Lung (tissue), 12 donors: Measurements from ENCODE around the gene DRAM1. TPM values are rescaled to one million over a fixed set of nuclear protein-coding genes. Genes with fewer than 3 reads are reported as not detected.
"Not testable (repeated sequence)": the region's sequence is repeated elsewhere in the genome, so short reads cannot be mapped to it uniquely, and the experiment has no call there.

Experiments used
- ATAC-seq: fragments of 200-7000 bp; cut with Tn5 transposase; one replicate; pipeline ENCODE4 v1.9.1; 2020; ENCODE audit warnings: moderate number of reproducible peaks; ENCODE audit not compliant: insufficient read depth, low FRiP score
- DNase-seq, 3 donors: peaks; one replicate each; pipeline ENCODE4 v3.0.0-alpha.2; 2013 to 2017
- H3K27ac ChIP-seq, 2 donors: one replicate each; pipeline ENCODE4 v1.5.1; 2013; ENCODE audit warnings: mild to moderate bottlenecking in 2 of 2, moderate library complexity in 2 of 2, control low read depth in 1 of 2, inconsistent platforms in 1 of 2, low read depth in 1 of 2, low read length in 1 of 2
- H3K27me3 ChIP-seq, 3 donors: one replicate each; pipeline ENCODE4 v1.5.1; 2013; ENCODE audit warnings: low read length in 2 of 3; ENCODE audit not compliant: control insufficient read depth in 3 of 3, insufficient read depth in 3 of 3
- H3K36me3 ChIP-seq, 4 donors: one replicate each; pipeline ENCODE4 v1.5.1; 2013; ENCODE audit warnings: low read length in 4 of 4, mild to moderate bottlenecking in 1 of 4, moderate library complexity in 1 of 4; ENCODE audit not compliant: control insufficient read depth in 4 of 4, insufficient read depth in 4 of 4
- H3K4me1 ChIP-seq, 5 donors: one replicate each; pipeline ENCODE4 v1.5.1; 2013; ENCODE audit warnings: low read length in 5 of 5, mild to moderate bottlenecking in 2 of 5, moderate library complexity in 1 of 5; ENCODE audit not compliant: control insufficient read depth in 5 of 5, insufficient read depth in 5 of 5
- H3K4me3 ChIP-seq: one replicate; pipeline ENCODE4 v1.5.1; 2013; ENCODE audit warnings: mild to moderate bottlenecking, control low read depth, moderate library complexity
- H3K9ac ChIP-seq, 2 donors: one replicate each; pipeline ENCODE4 v1.5.1; 2013; ENCODE audit warnings: low read length in 2 of 2, control low read depth in 1 of 2; ENCODE audit not compliant: insufficient read depth in 1 of 2
- H3K9me3 ChIP-seq, 4 donors: one replicate each; pipeline ENCODE4 v1.5.1; 2013; ENCODE audit warnings: low read length in 3 of 4, mild to moderate bottlenecking in 1 of 4, moderate library complexity in 1 of 4; ENCODE audit not compliant: control insufficient read depth in 4 of 4, insufficient read depth in 3 of 4
- WGBS, 2 donors: extraction: QIAGEN DNeasy Blood & Tissue Kit; methylation state at CpG; one replicate each; pipeline ENCODE4 v1.1.7; 2013; 5-methylcytosine and 5-hydroxymethylcytosine counted together
- polyA plus RNA-seq, 2 donors: library from polyadenylated mRNA; stranded (reverse); fragments of 200-250 nt; gene quantifications; one replicate each; pipeline ENCODE4 v1.2.1, GENCODE V29; 2013
- total RNA-seq, 2 donors: library from RNA; depleted of rRNA in 1 of 2; stranded (reverse); fragments of >200 nt in 1 of 2; gene quantifications; one replicate each; pipeline ENCODE4 v1.2.1, GENCODE V29; 2014 to 2021
- TF ChIP-seq, protein P1 (sequence below): IDR thresholded peaks from 2 replicates; pipeline ENCODE4 v1.5.1; 2012; ENCODE audit warnings: mild to moderate bottlenecking; ENCODE audit errors: control extremely low read depth, extremely low read depth
- donor health status: control.
- donor health status: control.
- donor health status: Bipolar disorder and iron deficiency.
- donor health status: healthy.
- donor health status: DM: yes; HTN: yes; CAD: no.

Gene DRAM1
- total and polyA plus RNA-seq, 4 donors: 64.5 to 95.2 (median 74.7) TPM

DNA sequence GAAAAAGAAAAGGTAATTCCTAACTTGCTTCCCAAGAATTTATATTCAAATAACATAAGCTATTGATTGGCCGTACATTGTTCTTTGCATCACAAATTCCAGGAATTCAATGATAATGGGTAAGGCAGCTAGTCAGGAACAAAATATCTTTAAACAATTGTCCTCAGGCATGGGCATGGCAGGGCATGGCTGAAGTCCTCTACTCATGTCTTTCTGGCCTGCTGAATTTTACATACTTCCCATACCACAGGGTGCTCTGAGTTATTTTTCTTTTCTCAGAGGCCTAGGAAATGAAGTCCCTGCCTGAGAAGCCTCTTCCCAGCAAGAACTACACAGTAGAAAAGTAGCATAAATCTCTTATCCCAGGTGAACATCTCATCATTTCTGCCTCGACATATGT is 15.1 kb upstream of the DRAM1 start:
- DNase-seq (no peak), ATAC-seq (no peak)
- TF ChIP-seq, protein P1, sequence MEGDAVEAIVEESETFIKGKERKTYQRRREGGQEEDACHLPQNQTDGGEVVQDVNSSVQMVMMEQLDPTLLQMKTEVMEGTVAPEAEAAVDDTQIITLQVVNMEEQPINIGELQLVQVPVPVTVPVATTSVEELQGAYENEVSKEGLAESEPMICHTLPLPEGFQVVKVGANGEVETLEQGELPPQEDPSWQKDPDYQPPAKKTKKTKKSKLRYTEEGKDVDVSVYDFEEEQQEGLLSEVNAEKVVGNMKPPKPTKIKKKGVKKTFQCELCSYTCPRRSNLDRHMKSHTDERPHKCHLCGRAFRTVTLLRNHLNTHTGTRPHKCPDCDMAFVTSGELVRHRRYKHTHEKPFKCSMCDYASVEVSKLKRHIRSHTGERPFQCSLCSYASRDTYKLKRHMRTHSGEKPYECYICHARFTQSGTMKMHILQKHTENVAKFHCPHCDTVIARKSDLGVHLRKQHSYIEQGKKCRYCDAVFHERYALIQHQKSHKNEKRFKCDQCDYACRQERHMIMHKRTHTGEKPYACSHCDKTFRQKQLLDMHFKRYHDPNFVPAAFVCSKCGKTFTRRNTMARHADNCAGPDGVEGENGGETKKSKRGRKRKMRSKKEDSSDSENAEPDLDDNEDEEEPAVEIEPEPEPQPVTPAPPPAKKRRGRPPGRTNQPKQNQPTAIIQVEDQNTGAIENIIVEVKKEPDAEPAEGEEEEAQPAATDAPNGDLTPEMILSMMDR: no peak
- Histone ChIP-seq H3K4me3 (no peak overlapping the region), H3K9me3 (peaks cover 0 to 3% (median under 1%) of the 10 kb centered on the region in 4 donors), H3K4me1 (peaks cover 0 to 3% (median 0%) of the 10 kb centered on the region in 5 donors), H3K27me3 (no peaks in the 10 kb centered on the region), H3K36me3 (no peaks in the 10 kb centered on the region), H3K9ac (no peak overlapping the region), H3K27ac (no peak overlapping the region)
- WGBS, 2 donors: 85 to 90% methylated on average over 2 of the region's 2 CpGs

DNA sequence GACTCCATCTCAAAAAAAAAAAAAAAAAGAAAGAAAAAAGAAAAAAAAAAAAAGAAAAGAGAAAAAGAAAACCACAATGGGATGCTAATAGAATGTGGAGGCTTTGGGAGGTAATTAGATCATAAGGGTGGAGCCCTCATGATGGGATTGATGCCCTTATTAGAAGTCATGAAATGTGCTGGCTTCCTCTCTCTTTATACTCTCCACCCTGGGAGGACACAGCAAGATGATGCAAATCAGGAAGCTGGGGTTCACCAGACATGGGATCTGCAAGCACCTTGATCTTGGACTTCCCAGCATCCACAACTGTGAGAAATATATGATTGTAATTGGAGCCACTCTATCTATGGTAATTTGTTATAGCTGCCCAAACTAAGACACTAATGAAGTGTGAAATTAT is 13.4 kb upstream of the DRAM1 start:
- Histone ChIP-seq H3K27ac (no peak overlapping the region), H3K27me3 (no peaks in the 10 kb centered on the region), H3K36me3 (no peaks in the 10 kb centered on the region), H3K9ac (no peak overlapping the region), H3K4me3 (no peak overlapping the region), H3K9me3 (peaks cover 0 to 3% (median under 1%) of the 10 kb centered on the region in 4 donors), H3K4me1 (peaks cover 0 to 3% (median 0%) of the 10 kb centered on the region in 5 donors)
- no peak for ATAC-seq
- TF ChIP-seq, protein P1: no peak
- DNase-seq: no peak

- no peaks in the 10 kb centered on the region for H3K36me3 ChIP-seq
- no peak for DNase-seq
- no peak overlapping the region for H3K27ac ChIP-seq
- H3K27me3 ChIP-seq: no peaks in the 10 kb centered on the region
- no peaks in the 10 kb centered on the region for H3K4me1 ChIP-seq
- no peak for ATAC-seq
- no peak overlapping the region for H3K4me3 ChIP-seq
- H3K9ac ChIP-seq: no peak overlapping the region
- WGBS, 2 donors: 73 to 83% methylated on average over 13 of the region's 13 CpGs
- TF ChIP-seq, protein P1: no peak
- H3K9me3 ChIP-seq: peaks cover 0 to 3% (median under 1%) of the 10 kb centered on the region in 4 donors
Observed at GRCh38 chr12:101866615-101867373, 10.6 kb upstream of the DRAM1 start.

- not testable (repeated sequence) for DNase-seq, H3K36me3 ChIP-seq, H3K27ac ChIP-seq, ATAC-seq, H3K4me1 ChIP-seq, H3K27me3 ChIP-seq, H3K9me3 ChIP-seq, H3K9ac ChIP-seq, H3K4me3 ChIP-seq
- 99 to 100% methylated on average over 3 of the region's 3 CpGs for WGBS, 2 donors
Observed at GRCh38 chr12:101867619-101868018, 9.8 kb upstream of the DRAM1 start.
